ENCODE results near the gene BAHCC1. TPM values are rescaled to one million over a fixed set of nuclear protein-coding genes. Genes with fewer than 3 reads are reported as not detected.

BAHCC1 gene
- total and polyA plus RNA-seq, 2 of the 4 experiments (the other 2 are of a cell fraction): 0.36 to 7.8 TPM

- ChIA-PET CTCF (no interaction called here), POLR2A (ENCODE audit: unreplicated experiment) (no interaction called here)
- no peak overlapping the region for H3K27ac ChIP-seq (ENCODE audit: insufficient read depth, low read length)
- no peak overlapping the region for H4K5ac ChIP-seq (ENCODE audit: low read depth, low read length)
- intact Hi-C loops (cut with micrococcal nuclease): no loop called here
- no peak for TF ChIP-seq MAZ (IDR thresholded peaks at IDR 0.05; ENCODE audit: borderline replicate concordance, low read depth, low read length)
- no peak for TF ChIP-seq POLR2A (IDR thresholded peaks at IDR 0.05; ENCODE audit: low read depth, low read length)
- TF ChIP-seq BHLHE40 (IDR thresholded peaks at IDR 0.05; ENCODE audit: low read depth, low read length): no peak
- no peak for TF ChIP-seq ELK1 (IDR thresholded peaks at IDR 0.05; ENCODE audit: borderline replicate concordance, low read depth, low read length)
- TF ChIP-seq CHD1 (IDR thresholded peaks at IDR 0.05; ENCODE audit: low read depth, low read length): no peak
- no peak for TF ChIP-seq MAFK (IDR thresholded peaks at IDR 0.05; ENCODE audit: low read depth, low read length)
- TF ChIP-seq SMC3 (IDR thresholded peaks at IDR 0.05; ENCODE audit: low read depth, low read length): no peak
- TF ChIP-seq CEBPB (IDR thresholded peaks at IDR 0.05; ENCODE audit: low read depth, low read length): no peak
- TF ChIP-seq RAD21 (IDR thresholded peaks at IDR 0.05; ENCODE audit: low read length): no peak
- no peaks in the 10 kb centered on the region for H3K9me1 ChIP-seq (ENCODE audit: insufficient read depth, low read length)
- no peak overlapping the region for H3K56ac ChIP-seq (ENCODE audit: extremely low read depth, insufficient read depth, low read length)
- H3K18ac ChIP-seq (ENCODE audit: low read depth, low read length): no peak overlapping the region
- H3K27me3 ChIP-seq (ENCODE audit: control insufficient read depth, insufficient read depth, low read length): no peaks in the 10 kb centered on the region
- in situ Hi-C loops (cut with MboI; ENCODE audit: low sequenced_read_pairs): no loop called here
- H3K9me3 ChIP-seq (ENCODE audit: control insufficient read depth, insufficient read depth, low read length): no peaks in the 10 kb centered on the region
- no peaks in the 10 kb centered on the region for H3K4me1 ChIP-seq (ENCODE audit: control insufficient read depth, insufficient read depth, low read length)
- H3K9ac ChIP-seq (ENCODE audit: low read depth, low read length): no peak overlapping the region
- H4K91ac ChIP-seq (ENCODE audit: insufficient read depth, low read depth, low read length): no peak overlapping the region
- no peak overlapping the region for H3K23ac ChIP-seq (ENCODE audit: low read depth, low read length)
- ATAC-seq (ENCODE audit: low read depth) (no peak), DNase-seq (no peak)
- no peaks in the 10 kb centered on the region for H3K79me1 ChIP-seq (ENCODE audit: low read depth in 1 of 2, low read length in 2 of 2)
- no peak overlapping the region for H3K4me2 ChIP-seq (ENCODE audit: low read depth, low read length)
- H2AFZ ChIP-seq (replicated peaks; ENCODE audit: low read length, poor library complexity): no peak overlapping the region
- no peak overlapping the region for H3K4me3 ChIP-seq (ENCODE audit: insufficient read depth, low read depth, low read length)
- no peak overlapping the region for H2BK120ac ChIP-seq (ENCODE audit: low read depth, low read length)
- 91% methylated on average over 9 of the region's 27 CpGs; no CpG with 5 or more reads in 1 of the 2 experiments for WGBS, 2 experiments (ENCODE audit: extremely low coverage in 2 of 2, insufficient read length in 1 of 2)
- no peak overlapping the region for H2AK9ac ChIP-seq (replicated peaks; ENCODE audit: low read depth, low read length, poor library complexity)
- dilution Hi-C loops (cut with HindIII; ENCODE audit: low sequenced_read_pairs, unreplicated experiment): no loop called here
- H4K8ac ChIP-seq (ENCODE audit: low read depth in 2 of 2, low read length in 2 of 2): no peak overlapping the region
- H2AK5ac ChIP-seq (ENCODE audit: low read depth, low read length): no peak overlapping the region
- no peak overlapping the region for H2BK20ac ChIP-seq (ENCODE audit: low read depth, low read length)
- H3K4ac ChIP-seq (ENCODE audit: low read depth, low read length): no peak overlapping the region
- H2BK15ac ChIP-seq (ENCODE audit: low read depth, low read length): no peak overlapping the region
- H3K14ac ChIP-seq (replicated peaks; ENCODE audit: low read depth, low read length): no peak overlapping the region
- no peak overlapping the region for H2BK5ac ChIP-seq (ENCODE audit: low read depth, low read length, poor library complexity, severe bottlenecking)
- H4K20me1 ChIP-seq (ENCODE audit: insufficient read depth, low read length): no peaks in the 10 kb centered on the region
- H3K36me3 ChIP-seq (ENCODE audit: control insufficient read depth, insufficient read depth, low read length): peaks cover 19% of the 10 kb centered on the region
- no TSS peak for BruUV-seq (replicated peaks)
Observed at GRCh38 chr17:81444610-81445339, 49.5 kb downstream of the BAHCC1 start.
